Endothelial cell of umbilical vein (primary cell): ENCODE results near the gene PCLO.

ENCODE experiments used
- JUN ChIP-seq: IDR thresholded peaks from 2 replicates; pipeline ENCODE4 v1.6.1; 2011; ENCODE audit warnings: borderline replicate concordance, low read depth; ENCODE audit not compliant: insufficient read length, insufficient read depth
- POLR2A ChIP-seq: IDR thresholded peaks from 2 replicates; pipeline ENCODE4 v1.6.1; 2012; ENCODE audit warnings: low read depth, mild to moderate bottlenecking, control low read depth, low read length

GRCh38 chr7:82925331-82925730, 237.4 kb downstream of the PCLO start:
- TF ChIP-seq POLR2A (no peak), JUN (no peak)
